ENCODE measurements around the gene NPHP4. TPM values are rescaled to one million over a fixed set of nuclear protein-coding genes. Genes with fewer than 3 reads are reported as not detected.

Gene NPHP4
- total and polyA plus RNA-seq, 9 of the 15 experiments (the other 6 are each of a cell fraction or from before 2014, with no cell fraction given), result 0.52 to 26.2 (median 6.7) TPM

DNA sequence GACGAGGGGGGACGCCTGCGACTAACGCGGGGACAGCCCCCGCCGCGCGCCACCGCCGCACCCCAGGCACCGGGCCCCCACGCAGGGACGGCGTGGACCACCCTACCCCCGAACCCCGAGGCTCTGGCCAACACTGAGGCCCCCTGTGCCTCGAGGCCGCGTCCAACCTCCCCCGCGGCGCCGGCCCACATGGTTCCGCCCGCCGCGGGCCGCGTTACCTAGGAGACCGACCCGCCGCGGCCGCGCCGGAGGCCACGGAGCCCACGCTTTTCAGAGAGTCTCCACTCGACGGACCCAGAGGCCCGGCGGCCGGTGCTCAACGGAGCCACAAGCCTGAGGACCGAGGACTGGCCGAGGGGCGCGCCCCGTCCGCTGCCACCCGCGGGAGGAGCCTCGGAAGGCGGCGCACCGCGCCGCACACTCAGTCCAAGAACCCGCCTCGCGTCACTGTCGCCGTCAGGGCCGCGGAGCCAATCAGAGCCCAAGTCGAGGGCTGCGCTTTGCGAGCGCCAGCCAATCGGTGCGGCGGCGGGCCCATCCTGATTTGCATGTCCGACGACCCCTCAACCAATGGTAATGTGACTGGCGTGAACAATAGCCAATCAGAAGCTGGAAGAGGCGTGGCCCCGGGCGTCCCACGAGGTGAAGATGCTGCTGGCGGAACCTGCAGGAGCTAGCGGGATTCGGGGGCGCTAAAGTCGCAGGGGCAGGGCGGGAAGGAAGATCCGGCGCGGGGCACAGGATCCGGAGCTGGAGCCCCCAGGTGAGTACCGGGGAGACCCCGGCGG, at the start of gene NPHP4 (continued):
- no peak for TF ChIP-seq ZC3H11A (IDR thresholded peaks at IDR 0.05; ENCODE audit: low read depth, low read length)
- TF ChIP-seq BRF1 (IDR thresholded peaks at IDR 0.05; ENCODE audit: borderline replicate concordance, extremely low read depth, insufficient read length), result no peak
- peak; percentile 82; the same call in 1 of the 2 replicates for TF ChIP-seq MTA3 (IDR thresholded peaks at IDR 0.05; ENCODE audit: borderline replicate concordance)
- no peak for TF ChIP-seq DDX20 (tag; IDR thresholded peaks at IDR 0.05; ENCODE audit: low read depth)
- peak; percentile 93 for TF ChIP-seq L3MBTL2 (IDR thresholded peaks at IDR 0.05)
- no peak for TF ChIP-seq POU5F1 (IDR thresholded peaks at IDR 0.05; ENCODE audit: borderline replicate concordance, low read depth, low read length, partially characterized antibody)
- TF ChIP-seq BCL6 (CRISPR knock-in tag; IDR thresholded peaks at IDR 0.05), result no peak
- no peak for TF ChIP-seq TSC22D4 (tag; IDR thresholded peaks at IDR 0.05)
- TF ChIP-seq CTBP1 (IDR thresholded peaks at IDR 0.05; ENCODE audit: borderline replicate concordance), result peak; percentile 95
- TF ChIP-seq CBFA2T2 (conservative IDR thresholded peaks at IDR 0.05), result no peak
- TF ChIP-seq HNRNPUL1 (IDR thresholded peaks at IDR 0.05; ENCODE audit: low read length), result no peak
- no peak for TF ChIP-seq ETS2 (tag; IDR thresholded peaks at IDR 0.05; ENCODE audit: borderline replicate concordance, poor library complexity, severe bottlenecking)
- TF ChIP-seq, protein P1, sequence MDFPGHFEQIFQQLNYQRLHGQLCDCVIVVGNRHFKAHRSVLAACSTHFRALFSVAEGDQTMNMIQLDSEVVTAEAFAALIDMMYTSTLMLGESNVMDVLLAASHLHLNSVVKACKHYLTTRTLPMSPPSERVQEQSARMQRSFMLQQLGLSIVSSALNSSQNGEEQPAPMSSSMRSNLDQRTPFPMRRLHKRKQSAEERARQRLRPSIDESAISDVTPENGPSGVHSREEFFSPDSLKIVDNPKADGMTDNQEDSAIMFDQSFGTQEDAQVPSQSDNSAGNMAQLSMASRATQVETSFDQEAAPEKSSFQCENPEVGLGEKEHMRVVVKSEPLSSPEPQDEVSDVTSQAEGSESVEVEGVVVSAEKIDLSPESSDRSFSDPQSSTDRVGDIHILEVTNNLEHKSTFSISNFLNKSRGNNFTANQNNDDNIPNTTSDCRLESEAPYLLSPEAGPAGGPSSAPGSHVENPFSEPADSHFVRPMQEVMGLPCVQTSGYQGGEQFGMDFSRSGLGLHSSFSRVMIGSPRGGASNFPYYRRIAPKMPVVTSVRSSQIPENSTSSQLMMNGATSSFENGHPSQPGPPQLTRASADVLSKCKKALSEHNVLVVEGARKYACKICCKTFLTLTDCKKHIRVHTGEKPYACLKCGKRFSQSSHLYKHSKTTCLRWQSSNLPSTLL (IDR thresholded peaks at IDR 0.05), result no peak
- TF ChIP-seq BRF2 (IDR thresholded peaks at IDR 0.05; ENCODE audit: borderline replicate concordance, insufficient read depth, insufficient read length), result no peak
- no peak for TF ChIP-seq ESRRB (CRISPR knock-in tag; IDR thresholded peaks at IDR 0.05; ENCODE audit: borderline replicate concordance)
- peak; percentile 66 for TF ChIP-seq SMAD4 (CRISPR knock-in tag; conservative IDR thresholded peaks at IDR 0.05)
- no peak for TF ChIP-seq MYBL2 (IDR thresholded peaks at IDR 0.05; ENCODE audit: low read depth)
- TF ChIP-seq MYBL2 (CRISPR knock-in tag; IDR thresholded peaks at IDR 0.05; ENCODE audit: borderline replicate concordance), result no peak
- peak; percentile 78 for TF ChIP-seq POLR2A (conservative IDR thresholded peaks at IDR 0.05)
- TF ChIP-seq, protein P2, sequence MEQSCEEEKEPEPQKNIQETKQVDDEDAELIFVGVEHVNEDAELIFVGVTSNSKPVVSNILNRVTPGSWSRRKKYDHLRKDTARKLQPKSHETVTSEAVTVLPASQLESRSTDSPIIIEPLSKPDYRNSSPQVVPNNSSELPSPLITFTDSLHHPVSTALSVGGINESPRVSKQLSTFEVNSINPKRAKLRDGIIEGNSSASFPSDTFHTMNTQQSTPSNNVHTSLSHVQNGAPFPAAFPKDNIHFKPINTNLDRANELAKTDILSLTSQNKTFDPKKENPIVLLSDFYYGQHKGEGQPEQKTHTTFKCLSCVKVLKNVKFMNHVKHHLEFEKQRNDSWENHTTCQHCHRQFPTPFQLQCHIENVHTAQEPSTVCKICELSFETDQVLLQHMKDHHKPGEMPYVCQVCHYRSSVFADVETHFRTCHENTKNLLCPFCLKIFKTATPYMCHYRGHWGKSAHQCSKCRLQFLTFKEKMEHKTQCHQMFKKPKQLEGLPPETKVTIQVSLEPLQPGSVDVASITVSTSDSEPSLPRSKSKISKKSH (CRISPR knock-in tag; IDR thresholded peaks at IDR 0.05), result no peak
- TF ChIP-seq, protein P3, sequence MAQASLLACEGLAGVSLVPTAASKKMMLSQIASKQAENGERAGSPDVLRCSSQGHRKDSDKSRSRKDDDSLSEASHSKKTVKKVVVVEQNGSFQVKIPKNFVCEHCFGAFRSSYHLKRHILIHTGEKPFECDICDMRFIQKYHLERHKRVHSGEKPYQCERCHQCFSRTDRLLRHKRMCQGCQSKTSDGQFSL (CRISPR knock-in tag; IDR thresholded peaks at IDR 0.05), result no peak
- TF ChIP-seq, protein P3 (tag; IDR thresholded peaks at IDR 0.05), result no peak
- no peak for TF ChIP-seq LARP7 (IDR thresholded peaks at IDR 0.05)
- no peak for TF ChIP-seq GTF2F1 (IDR thresholded peaks at IDR 0.05; ENCODE audit: low read depth, low read length)
- peak; percentile 78 for TF ChIP-seq ATF1 (CRISPR knock-in tag; IDR thresholded peaks at IDR 0.05)
- peak; percentile 99 for TF ChIP-seq ATF1 (tag; IDR thresholded peaks at IDR 0.05)
